Measurements from ENCODE around the gene ALDH1A1. TPM values are rescaled to one million over a fixed set of nuclear protein-coding genes. Genes with fewer than 3 reads are reported as not detected.

ALDH1A1 gene
- polyA plus RNA-seq, 1 donor (not counting 4 experiments of a cell fraction or from before 2014, with no cell fraction given) = 0.08 TPM

GRCh38 chr9:72899734-72900477, 52.9 kb downstream of the ALDH1A1 start:
- TF ChIP-seq CTCF (optimal IDR thresholded peaks at IDR 0.05 in 1 of 3, IDR thresholded peaks at IDR 0.05 in 1 of 3, conservative IDR thresholded peaks at IDR 0.05 in 1 of 3; ENCODE audit: extremely low read depth in 1 of 3, insufficient read depth in 2 of 3, low read length in 3 of 3) (no peak), EZH2 (IDR thresholded peaks at IDR 0.05; ENCODE audit: low read length) (no peak)

GRCh38 chr9:72898784-72899733, 53.8 kb downstream of the ALDH1A1 start:
- Histone ChIP-seq H3K4me2 (ENCODE audit: control insufficient read depth, extremely low read depth, insufficient read depth, low read depth, low read length) (no peak overlapping the region), H3K27me3 (ENCODE audit: control insufficient read depth, extremely low read depth, insufficient read depth, low read length) (no peaks in the 10 kb centered on the region), H3K9me1 (ENCODE audit: control insufficient read depth, extremely low read depth, insufficient read depth, low read length) (no peaks in the 10 kb centered on the region), H3K4me3 (ENCODE audit: control insufficient read depth in 2 of 3, extremely low read depth in 1 of 3, insufficient read depth in 2 of 3, low read depth in 1 of 3, low read length in 3 of 3) (no peak overlapping the region), H4K20me1 (ENCODE audit: control insufficient read depth, extremely low read depth, insufficient read depth, low read length) (no peaks in the 10 kb centered on the region), H3K4me1 (ENCODE audit: control insufficient read depth, extremely low read depth, insufficient read depth, low read length) (no peaks in the 10 kb centered on the region), H3K9me3 (ENCODE audit: control insufficient read depth, low read depth, low read length) (no peaks in the 10 kb centered on the region), H3K27ac (ENCODE audit: control insufficient read depth, insufficient read depth, low read length) (no peak overlapping the region), H3K9ac (ENCODE audit: control insufficient read depth, extremely low read depth, insufficient read depth, low read length) (no peak overlapping the region), H3K79me2 (ENCODE audit: control insufficient read depth, insufficient read depth, low read length) (no peaks in the 10 kb centered on the region), H3K36me3 (ENCODE audit: control insufficient read depth in 2 of 2, extremely low read depth in 1 of 2, insufficient read depth in 2 of 2, low read length in 2 of 2) (no peaks in the 10 kb centered on the region), H2AFZ (ENCODE audit: control insufficient read depth, low read length) (no peak overlapping the region)
- no peak for TF ChIP-seq EZH2 (IDR thresholded peaks at IDR 0.05; ENCODE audit: low read length)
- TF ChIP-seq CTCF (optimal IDR thresholded peaks at IDR 0.05 in 1 of 3, IDR thresholded peaks at IDR 0.05 in 1 of 3, conservative IDR thresholded peaks at IDR 0.05 in 1 of 3; ENCODE audit: extremely low read depth in 1 of 3, insufficient read depth in 2 of 3, low read length in 3 of 3) = no peak
- FAIRE-seq (no peak), DNase-seq (ENCODE audit: low read depth, low spot score) (no peak)
- dilution Hi-C loops (cut with MboI; ENCODE audit: extremely low pct_ligation_motif_present, low sequenced_read_pairs) = no loop called here

More at GRCh38 chr9:72899734-72900477, 52.9 kb downstream of the ALDH1A1 start:
- H3K79me2 ChIP-seq (ENCODE audit: control insufficient read depth, insufficient read depth, low read length) = no peaks in the 10 kb centered on the region
- H3K9ac ChIP-seq (ENCODE audit: control insufficient read depth, extremely low read depth, insufficient read depth, low read length) = no peak overlapping the region
- no peak for DNase-seq (ENCODE audit: low read depth, low spot score)
- no peaks in the 10 kb centered on the region for H4K20me1 ChIP-seq (ENCODE audit: control insufficient read depth, extremely low read depth, insufficient read depth, low read length)
- H3K9me3 ChIP-seq (ENCODE audit: control insufficient read depth, low read depth, low read length) = no peaks in the 10 kb centered on the region
- no peaks in the 10 kb centered on the region for H3K4me1 ChIP-seq (ENCODE audit: control insufficient read depth, extremely low read depth, insufficient read depth, low read length)
- no peaks in the 10 kb centered on the region for H3K27me3 ChIP-seq (ENCODE audit: control insufficient read depth, extremely low read depth, insufficient read depth, low read length)
- no peaks in the 10 kb centered on the region for H3K36me3 ChIP-seq (ENCODE audit: control insufficient read depth in 2 of 2, extremely low read depth in 1 of 2, insufficient read depth in 2 of 2, low read length in 2 of 2)
- H3K4me3 ChIP-seq (ENCODE audit: control insufficient read depth in 2 of 3, extremely low read depth in 1 of 3, insufficient read depth in 2 of 3, low read depth in 1 of 3, low read length in 3 of 3) = no peak overlapping the region
- H3K4me2 ChIP-seq (ENCODE audit: control insufficient read depth, extremely low read depth, insufficient read depth, low read depth, low read length) = no peak overlapping the region
- no peak overlapping the region for H2AFZ ChIP-seq (ENCODE audit: control insufficient read depth, low read length)
- dilution Hi-C loops (cut with MboI; ENCODE audit: extremely low pct_ligation_motif_present, low sequenced_read_pairs) = no loop called here
- no peaks in the 10 kb centered on the region for H3K9me1 ChIP-seq (ENCODE audit: control insufficient read depth, extremely low read depth, insufficient read depth, low read length)
- H3K27ac ChIP-seq (ENCODE audit: control insufficient read depth, insufficient read depth, low read length) = no peak overlapping the region
- FAIRE-seq = no peak
